NCI-H2029 treated with DMSO at 0.1 percent for 48 hours (cell line): Measurements from ENCODE around the gene RNF212.
"Not testable (repeated sequence)": the region's sequence is repeated elsewhere in the genome, so short reads cannot be mapped to it uniquely, and the experiment has no call there.

Experiments used
- DNase-seq: peaks from one replicate; lab custom pipeline; 2025; lab: John Stamatoyannopoulos, UW

Gene RNF212

DNA sequence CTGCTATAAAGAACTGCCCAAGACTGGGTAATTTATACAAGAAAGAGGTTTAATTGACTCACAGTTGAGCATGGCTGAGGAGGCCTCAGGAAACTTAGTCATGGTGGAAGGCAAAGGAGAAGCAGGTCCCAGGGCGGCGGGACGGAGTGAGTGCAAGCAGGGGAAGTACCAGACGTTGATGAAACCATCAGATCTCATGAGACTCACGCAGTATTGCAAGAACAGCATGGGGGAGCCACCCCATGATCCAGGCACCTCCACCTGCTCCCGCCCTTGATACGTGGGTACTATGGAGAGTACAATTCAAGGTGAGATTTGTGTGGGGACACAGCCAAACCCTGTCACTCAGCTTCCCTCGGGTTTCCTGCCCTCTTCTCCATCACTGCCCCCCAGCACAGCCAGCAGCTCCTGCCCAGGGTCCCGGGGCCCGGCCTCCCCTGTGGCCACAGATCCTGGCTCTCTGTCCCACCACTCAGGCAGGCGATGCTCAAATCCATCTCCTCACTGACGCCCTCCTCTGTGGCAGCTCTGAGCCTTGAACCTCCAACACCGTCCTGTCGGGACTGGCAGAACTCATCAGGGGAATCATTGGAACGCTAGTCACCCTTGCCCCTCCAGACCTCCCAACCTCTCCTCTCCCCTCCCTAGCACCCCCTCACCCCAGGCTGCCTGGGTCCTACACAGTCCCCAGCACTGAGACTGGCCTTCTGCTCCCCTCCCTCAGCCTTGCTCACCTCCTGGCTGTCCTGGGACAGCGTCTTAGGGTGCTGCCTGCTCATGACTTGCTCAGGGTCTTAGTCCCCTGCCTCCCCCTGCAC lies 64.4 kb downstream of the RNF212 start:
- no peak for DNase-seq

- no peak for DNase-seq
These were observed 65.2 kb downstream of the RNF212 start for GRCh38 chr4:1047976-1048772.

DNA sequence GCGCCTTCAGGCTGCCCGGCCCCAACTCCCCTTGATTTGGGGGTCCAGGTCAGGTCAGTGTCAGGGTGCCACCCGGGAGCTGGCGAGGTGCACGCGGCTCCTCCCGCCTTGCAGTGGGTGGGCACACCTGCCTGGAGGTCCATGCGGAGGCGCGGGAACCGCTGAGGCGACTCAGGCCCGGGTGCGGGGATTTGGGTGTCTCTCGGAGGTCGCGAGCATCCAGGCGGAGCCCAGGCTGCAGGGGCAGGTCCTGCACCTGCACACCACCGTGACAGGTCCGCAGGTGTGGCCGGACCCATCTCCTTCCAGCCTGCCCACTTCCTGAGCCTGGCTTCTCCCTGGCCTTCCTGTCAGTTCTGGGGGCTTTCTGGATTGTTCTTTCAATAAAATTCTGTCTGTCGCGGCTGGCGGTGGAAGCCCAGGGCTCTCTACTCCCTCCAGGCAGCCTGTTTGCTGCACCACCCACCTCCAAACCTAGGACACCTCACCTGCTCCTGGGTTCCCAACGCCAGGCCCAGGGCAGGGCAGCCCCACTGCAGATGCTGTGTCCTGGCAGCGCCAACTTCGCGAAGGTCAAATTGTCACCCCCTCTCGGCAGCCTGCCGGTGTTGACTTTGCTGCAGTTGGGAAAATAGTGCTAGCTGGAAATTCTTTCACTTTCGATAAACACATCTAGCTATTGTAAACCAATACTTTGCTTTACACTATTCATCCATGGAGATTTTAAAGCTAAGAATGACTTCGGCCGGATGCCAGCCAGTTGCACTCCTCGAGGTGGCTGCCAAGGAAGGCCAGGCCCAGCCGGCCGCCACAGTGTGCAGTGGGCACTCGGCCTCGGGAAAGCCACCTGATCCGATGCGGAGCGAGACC lies 66.0 kb downstream of the RNF212 start:
- no peak for DNase-seq

GRCh38 chr4:1046581-1047011 lies 66.8 kb downstream of the RNF212 start:
- DNase-seq, result not testable (repeated sequence)

GRCh38 chr4:1045595-1046201 lies 67.7 kb downstream of the RNF212 start:
- DNase-seq, result no peak

DNA sequence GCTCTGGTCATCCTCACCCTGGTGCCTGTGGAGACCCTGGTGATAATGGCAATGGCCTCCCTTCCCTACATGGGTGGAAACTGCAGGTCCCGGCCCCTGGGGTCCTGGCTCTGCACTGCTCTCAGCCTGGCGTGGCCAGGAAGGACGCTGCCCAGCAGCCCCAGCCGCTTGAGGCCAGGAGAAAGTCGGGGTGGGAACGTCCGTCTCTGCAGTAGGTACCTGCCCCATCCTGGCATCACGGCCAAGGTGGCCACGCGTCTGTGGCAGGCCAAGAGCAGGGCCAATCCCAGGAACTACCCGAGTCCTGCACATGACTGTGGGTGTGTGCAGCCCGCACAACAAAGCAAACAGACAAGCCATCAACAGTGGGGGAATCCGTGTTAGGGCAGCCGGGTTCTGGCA lies 68.2 kb downstream of the RNF212 start:
- DNase-seq, result no peak

GRCh38 chr4:1044469-1045192 lies 68.7 kb downstream of the RNF212 start:
- DNase-seq, result no peak

GRCh38 chr4:1043651-1044468 lies 69.5 kb downstream of the RNF212 start:
- no peak for DNase-seq

- no peak for DNase-seq
These were observed 70.2 kb downstream of the RNF212 start for GRCh38 chr4:1043162-1043561.

DNA sequence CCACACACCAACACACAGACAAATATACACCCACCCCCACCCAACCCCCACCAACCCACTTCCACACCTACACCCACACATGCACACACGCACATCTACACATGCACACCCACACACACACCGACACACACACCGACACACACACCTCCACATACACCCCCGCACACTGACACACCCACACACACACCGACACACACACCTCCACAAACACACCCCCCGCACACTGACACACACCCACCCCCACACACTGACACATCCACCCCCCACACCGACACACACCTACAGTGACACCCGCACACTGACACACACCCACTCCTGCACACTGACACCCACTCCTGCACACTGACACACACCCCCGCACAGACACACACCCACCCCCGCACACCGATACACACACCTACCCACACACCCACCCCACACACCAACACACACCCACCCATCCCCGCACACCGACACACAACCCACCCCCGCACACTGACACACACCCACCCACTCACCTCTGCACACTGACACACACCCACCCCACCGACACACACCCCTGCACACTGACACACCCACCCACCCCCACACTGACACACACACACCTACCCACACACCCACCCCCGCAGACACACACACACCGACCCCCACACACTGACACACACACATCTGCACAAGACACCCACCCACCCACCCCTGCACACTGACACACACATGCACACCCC lies 70.9 kb downstream of the RNF212 start:
- DNase-seq, result no peak

DNA sequence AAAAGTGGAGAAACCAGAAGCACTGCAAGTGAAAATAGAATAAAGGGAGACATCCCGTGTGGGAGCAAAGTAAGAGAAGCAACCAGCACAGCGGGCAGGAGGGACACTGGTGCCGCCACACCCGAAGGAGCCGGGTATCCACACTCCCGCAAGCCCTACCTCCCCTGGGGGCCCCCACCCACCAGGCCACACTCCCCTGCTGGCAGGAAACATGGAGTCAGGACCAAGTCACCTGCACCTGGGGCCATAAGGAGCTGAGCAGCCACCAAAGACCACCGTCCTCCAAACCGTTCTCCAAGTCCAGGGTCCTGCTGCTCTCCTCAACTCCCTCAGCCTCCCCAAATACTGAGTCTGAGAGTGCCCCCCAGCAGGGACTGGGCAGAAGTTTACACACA lies 71.4 kb downstream of the RNF212 start:
- DNase-seq, result no peak

DNA sequence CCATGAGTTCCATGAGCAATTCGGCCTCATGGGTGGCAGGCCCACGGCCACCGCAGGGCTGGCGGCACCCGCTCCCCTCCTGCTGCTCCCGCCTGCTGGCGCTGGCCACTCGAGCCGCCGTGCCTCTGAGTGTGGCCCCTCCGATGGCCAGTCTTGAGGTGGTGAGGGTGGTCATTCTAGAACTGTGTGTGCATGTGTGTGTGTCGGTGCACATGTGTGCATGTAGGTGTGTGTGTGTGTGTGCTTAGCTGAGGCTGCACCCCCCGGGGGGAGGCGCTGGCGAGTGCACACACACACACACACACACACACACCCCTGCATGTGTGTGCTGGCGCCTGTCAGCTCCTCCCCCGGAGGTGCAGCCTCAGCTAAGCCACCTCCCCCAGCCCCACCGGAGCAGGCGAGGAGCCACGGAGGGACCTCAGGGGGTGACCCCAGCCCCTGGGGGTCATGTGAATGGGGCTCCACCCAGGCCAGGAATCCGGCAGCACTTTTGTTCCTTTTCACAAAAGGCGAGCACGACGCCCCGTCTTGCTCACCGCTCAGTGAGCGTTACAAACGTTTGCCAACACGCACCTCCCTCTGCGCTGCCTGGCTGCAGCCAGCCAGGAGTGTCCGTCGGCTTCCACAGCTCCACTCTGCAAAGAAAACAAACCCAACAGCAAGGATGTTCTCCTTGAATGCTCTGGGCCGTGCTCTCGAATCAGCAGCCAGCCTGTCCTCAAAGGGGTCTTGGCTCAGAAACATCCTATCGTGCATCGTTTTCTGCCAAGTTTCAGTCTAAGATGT lies 72.0 kb downstream of the RNF212 start:
- DNase-seq, result no peak

DNA sequence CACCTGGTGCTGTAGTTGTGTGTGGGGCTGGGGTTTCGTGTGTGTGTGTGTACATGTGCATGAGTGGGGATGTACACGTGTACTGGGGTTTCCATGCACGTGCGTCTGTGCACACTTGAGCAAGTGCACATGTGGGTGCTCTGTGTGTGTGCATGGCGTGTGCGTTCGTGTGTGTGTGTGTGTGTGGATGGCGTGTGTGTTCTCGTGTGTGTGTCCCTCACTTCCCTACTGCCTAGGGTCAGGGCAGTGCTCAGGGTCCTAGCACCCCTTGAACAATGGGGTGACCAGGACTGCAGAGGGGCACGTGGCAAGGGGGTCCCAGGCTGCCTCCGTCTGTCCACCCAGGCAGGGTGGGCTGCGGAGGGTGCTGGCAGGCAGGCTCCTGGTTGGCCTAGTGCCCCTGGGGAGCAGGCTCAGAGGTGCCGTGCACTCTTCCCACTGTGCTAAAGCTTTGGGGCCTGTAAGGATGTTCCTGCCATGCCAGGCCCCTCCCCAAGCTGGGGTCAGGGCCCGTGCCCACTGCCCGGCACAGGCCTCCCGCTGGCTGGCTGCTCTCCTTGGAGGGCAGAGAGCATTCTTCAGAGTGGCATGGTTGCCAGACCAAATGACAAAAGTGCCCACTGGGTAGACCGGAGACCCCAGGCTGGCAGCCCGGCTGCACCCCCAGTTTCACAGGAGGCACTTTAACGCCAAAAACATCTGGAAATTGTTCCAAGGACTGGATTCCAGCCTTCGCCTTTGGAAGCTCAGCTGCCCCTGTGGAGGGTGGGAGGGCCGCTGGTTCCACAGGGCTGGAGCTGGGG lies 72.8 kb downstream of the RNF212 start:
- no peak for DNase-seq

GRCh38 chr4:1039493-1040343 lies 73.6 kb downstream of the RNF212 start:
- DNase-seq, result no peak

DNA sequence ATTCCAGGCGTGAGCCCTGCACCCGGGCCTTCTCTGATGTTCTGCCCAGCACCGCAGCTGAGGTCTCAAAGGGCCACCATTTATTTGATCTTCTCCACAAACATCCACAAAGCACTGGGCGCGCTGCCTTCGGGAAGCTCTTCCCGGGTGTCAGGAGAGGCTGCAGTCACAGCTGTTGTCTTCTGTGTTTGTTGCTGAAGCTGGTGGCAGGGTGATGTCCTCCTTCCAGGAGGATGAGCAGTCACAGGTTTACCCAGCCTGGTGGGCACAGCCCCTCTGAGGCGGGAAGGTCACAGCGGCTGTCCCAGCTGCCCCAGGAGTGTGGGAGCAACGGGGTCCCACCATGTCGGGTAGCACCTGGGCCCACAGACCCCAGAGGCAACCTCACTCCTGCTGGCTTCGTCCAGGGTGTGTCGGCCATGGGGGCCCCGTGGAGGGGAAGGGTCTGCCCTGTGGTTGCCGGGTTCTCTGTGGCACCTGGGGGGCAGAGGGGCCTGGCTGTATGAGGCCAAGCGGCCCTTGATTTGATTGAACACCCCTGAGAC lies 74.3 kb downstream of the RNF212 start:
- no peak for DNase-seq

- no peak for DNase-seq
These were observed 76.2 kb downstream of the RNF212 start for GRCh38 chr4:1036976-1037810.
